HG03558 (cell line): ENCODE data around the gene BHLHA15.

Experiments used
- ATAC-seq: cut with Tn5 transposase; IDR thresholded peaks from one replicate; pipeline ENCODE4 v1.9.1; 2021; ENCODE audit warnings: moderate number of reproducible peaks; ENCODE audit not compliant: unreplicated experiment; ENCODE audit errors: extremely low read depth

Gene BHLHA15

DNA sequence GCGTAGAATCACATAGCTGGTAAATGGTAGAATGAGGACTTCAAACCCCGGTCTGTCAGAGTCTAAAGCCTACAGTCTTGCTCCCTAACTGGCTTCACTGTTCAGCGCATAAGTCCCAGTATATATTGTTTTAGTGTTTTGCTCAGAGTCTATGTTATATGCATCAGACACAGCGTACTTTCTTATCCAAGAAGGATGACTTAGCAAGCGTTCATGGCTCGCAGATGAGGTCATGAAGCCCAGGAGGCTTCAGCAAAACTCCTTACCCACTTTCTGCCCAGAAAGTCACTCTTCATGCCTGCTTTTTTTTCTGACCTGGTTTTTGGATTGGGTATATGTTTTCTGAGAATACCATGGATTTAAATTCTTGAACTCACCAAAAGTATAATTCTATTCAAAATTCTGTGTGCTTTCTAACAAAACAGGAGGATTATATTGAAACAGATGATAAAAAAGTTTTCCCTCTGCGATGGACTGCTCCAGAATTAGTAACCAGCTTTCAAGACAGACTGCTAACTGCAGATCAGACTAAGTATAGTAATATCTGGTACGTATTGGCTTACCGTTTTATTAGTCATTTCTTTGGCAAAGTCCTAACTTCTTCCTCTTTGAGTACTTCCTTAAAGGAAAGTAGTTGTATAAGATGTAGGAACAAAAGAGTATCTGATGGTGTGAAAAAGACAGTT, 24.6 kb upstream of the BHLHA15 start:
- ATAC-seq, result no peak

GRCh38 chr7:98187138-98187502, 24.1 kb upstream of the BHLHA15 start:
- ATAC-seq, result no peak

DNA sequence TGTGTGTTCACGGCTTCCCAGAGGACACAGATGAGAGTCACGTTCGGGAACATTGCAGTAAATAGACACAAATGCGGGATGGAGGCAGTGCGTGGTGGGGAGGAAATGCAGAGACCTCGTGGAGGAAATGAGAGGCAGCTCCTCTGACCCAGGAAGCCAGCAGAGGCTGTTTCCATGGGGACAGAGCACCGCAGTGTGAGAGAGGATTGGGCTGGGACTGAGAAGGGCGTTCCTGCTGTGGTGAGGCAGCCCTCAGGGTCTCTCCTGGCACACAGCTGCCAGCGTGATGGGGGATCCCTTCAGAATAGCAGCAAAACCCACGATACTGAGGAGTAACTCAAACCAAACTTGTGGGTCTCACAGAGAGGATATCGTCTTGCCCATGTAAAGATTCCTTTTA, 21.7 kb upstream of the BHLHA15 start:
- ATAC-seq, result no peak

DNA sequence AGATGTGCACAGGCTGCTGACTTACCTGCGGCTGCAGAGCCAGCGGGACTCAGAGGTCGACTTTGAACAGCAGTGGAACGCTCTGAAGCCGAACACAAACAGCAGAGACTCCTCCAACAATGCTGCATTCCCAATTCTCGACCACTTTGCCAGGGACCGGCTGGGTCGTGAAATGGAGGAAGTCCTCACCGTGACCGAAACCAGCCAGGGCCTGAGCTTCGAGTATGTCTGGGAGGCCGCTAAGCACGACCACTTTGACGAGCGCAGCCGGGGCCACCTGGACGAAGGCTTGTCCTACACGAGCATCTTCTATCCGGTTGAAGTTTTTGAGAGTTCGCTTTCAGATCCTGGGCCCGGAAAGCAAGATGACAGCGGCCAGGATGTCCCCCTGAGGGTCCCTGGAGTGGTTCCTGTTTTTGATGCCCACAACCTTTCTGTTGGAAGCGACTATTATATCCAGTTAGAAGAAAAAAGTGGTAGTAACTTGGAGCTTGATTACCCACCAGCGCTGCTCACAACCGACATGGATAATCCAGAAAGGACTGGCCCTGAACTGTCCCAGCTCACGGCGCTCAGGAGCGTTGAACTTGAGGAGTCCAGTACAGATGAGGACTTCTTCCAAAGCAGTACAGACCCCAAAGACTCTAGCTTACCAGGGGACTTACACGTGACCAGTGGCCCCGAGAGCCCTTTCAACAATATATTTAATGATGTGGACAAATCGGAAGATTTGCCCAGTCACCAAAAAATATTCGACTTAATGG, 19.4 kb upstream of the BHLHA15 start:
- no peak for ATAC-seq

- ATAC-seq, result no peak
Measured at GRCh38 chr7:98192781-98193457, 18.3 kb upstream of the BHLHA15 start.

GRCh38 chr7:98193474-98194180, 17.6 kb upstream of the BHLHA15 start:
- ATAC-seq, result no peak

DNA sequence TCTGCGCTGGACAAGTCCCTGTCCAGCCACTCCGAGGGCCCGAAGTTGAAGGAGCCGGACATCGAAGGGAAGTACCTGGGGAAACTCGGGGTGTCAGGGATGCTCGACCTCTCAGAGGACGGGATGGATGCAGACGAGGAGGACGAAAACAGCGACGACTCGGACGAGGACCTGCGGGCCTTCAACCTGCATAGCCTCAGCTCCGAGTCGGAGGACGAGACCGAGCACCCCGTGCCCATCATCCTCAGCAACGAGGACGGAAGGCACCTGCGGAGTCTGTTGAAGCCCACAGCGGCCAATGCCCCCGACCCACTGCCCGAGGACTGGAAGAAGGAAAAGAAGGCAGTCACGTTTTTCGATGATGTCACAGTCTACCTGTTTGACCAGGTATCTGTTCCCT, 17.1 kb upstream of the BHLHA15 start:
- ATAC-seq, result no peak

DNA sequence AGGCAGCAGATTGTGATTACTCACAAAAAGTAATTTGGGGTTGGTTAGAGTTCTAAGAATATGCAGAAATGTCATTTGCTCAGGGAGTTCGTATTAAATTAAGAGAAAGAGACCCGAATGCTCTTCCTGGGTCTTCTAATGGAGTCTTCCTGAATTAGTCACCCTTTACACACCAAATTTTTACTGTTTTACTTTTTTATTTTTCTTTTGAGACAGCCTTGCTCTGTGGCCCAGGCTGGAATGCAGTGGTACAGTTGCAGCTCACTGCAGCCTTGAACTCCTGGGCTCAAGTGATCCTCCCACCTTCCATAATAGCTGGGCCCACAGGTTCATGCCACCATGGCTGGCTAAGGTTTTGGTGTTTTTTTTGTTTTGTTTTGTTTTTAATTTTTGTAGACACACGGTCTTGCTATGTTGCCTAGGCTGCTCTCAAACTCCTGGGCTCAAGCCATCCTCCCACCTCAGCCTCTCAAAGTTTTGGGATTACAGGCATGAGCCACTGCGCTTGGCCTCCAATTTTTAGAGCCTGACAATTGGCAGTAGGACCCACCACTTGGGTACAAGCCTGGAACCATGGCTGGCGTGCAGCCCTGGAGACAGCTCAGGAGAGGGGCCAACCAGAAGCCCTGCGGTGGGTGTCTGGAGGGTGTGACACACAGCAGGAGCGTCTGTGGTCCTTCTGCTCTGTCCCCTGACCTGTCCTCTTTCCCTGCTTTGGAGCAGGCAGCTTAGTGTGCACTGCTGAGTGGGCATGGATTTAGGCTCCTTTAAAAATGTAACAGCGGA, 16.4 kb upstream of the BHLHA15 start:
- no peak for ATAC-seq

GRCh38 chr7:98196706-98197605, 14.3 kb upstream of the BHLHA15 start:
- no peak for ATAC-seq

DNA sequence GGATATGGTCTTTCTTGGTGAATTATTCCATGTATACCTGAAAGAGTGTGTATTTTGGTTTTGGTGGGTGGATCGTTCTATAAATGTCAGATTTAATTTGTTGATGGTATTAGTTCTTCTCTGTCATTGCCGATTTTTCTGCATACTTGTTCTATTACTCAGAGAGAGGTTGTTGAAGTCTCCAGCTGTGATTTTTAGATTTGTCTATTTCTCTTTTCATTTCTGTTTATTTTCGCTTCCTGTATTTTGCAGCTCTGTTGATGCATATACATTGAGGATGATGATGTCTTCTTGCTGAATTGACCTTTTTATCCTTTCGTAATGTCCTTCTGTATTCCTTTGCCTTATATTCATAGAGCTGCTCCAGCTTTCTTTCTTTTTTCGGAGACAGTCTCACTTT, 12.1 kb upstream of the BHLHA15 start:
- no peak for ATAC-seq

DNA sequence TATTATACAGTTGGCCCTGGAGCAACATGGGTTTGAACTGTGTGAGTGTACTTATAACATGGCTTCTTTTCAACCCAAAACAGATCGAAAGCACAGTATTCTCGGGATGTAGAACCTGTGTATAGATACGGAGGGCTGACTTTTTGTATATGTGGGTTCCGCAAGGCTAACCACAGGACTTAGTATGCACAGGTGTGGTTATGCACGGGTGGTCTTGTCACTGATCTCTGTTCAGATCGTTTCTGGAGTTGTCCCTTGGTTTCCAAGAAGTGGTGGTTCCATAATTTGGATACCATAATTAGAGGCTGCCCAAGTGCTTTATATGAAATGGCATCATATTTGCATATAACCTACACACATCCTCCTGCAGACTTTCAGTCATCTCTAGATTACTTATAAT, 10.9 kb upstream of the BHLHA15 start:
- ATAC-seq, result peak; percentile 29

GRCh38 chr7:98202367-98203195, 8.7 kb upstream of the BHLHA15 start:
- ATAC-seq, result peak; percentile 74

- ATAC-seq, result peak; percentile 20
Measured at GRCh38 chr7:98203261-98203963, 7.8 kb upstream of the BHLHA15 start.

DNA sequence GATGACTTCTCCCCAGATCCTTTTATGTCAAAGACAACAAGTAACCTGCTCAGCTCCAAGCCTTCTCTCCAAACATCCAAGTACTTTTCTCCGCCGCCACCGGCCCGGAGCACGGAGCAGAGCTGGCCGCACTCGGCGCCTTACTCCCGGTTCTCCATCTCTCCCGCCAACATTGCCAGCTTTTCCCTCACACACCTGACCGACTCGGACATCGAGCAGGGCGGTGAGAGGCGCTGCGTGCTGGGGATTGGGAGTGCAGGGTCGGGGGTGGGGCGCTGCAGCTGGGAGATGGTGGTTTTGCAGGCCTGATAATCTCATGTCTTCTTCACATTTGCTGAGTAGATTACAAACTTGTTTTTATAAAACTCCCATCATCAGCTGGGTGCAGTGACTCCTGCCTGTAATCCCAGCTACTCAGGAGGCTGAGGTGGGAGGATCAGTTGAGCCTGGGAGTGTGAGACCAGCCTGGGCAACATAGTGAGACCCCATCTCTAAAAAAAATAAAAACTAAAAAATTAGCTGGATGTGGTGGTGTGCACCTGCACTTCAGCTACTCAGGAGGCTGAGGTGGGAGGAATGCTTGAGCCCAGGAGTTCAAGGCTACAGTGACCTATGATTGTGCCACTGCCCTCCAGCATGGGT, 7.2 kb upstream of the BHLHA15 start:
- no peak for ATAC-seq

DNA sequence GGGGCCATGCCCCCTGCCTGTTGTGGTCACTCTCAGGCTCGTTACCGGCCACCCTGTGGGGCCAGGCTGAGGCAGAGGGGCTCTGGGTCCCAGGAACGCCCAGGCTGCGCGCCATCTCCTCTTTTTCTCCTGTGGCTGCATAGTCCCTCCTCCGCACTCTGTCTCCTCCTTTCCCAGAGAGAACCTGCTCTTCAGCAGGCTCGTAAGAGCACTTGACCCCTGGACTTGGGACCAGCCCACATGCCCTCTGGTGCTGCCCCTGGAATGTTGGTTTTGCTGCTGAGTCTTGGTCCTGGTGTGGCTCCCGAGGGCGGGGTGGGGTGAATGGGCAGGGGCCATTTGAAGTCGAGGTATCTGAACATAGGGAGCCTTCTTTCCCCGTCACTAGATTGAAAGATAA, 6.6 kb upstream of the BHLHA15 start:
- no peak for ATAC-seq

GRCh38 chr7:98205162-98205845, 5.9 kb upstream of the BHLHA15 start:
- ATAC-seq, result no peak
